GM12875 (cell line): ENCODE measurements around the gene FLRT1.

Experiments used
- H3K4me3 ChIP-seq: one replicate; pipeline ENCODE4 v1.5.1; 2011; ENCODE audit warnings: low read depth, low read length, control low read depth
- CTCF ChIP-seq: IDR thresholded peaks from 2 replicates; pipeline ENCODE4 v1.5.1; 2011; ENCODE audit warnings: low read depth, mild to moderate bottlenecking, control low read depth, inconsistent platforms, low read length, moderate library complexity, borderline replicate concordance; ENCODE audit not compliant: insufficient read depth

The FLRT1 gene

GRCh38 chr11:64048042-64048854 lies 12.5 kb downstream of the FLRT1 start:
- H3K4me3 ChIP-seq, result no peak overlapping the region
- no peak for TF ChIP-seq CTCF

DNA sequence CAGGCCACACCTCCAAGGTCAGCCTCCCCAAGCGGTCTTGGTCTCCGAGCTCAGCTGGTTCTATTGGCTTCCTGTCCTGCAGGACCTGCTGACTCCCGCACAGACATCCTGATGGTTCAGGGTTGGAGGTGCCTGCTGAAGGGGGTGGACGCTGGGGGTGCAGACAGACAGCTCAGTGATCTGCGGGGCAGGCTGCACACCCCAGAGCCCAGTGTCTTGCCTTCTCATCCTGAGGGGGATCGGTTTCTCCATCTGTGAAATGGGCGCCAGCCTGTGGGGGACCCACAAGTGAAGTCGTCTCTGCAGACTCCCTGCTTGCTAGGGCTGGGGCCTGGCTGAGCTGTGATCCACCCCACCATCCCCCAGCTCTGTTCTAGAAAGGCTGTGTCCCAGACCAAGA lies 13.8 kb downstream of the FLRT1 start:
- no peak for TF ChIP-seq CTCF

GRCh38 chr11:64051297-64051696 lies 15.6 kb downstream of the FLRT1 start:
- TF ChIP-seq CTCF, result no peak
- H3K4me3 ChIP-seq, result no peak overlapping the region

More for the DNA sequence above, 13.8 kb downstream of the FLRT1 start:
- H3K4me3 ChIP-seq, result no peak overlapping the region

- H3K4me3 ChIP-seq, result no peak overlapping the region
- no peak for TF ChIP-seq CTCF
Observed at GRCh38 chr11:64052436-64052835, 16.7 kb downstream of the FLRT1 start.

GRCh38 chr11:64052938-64053622 lies 17.3 kb downstream of the FLRT1 start:
- H3K4me3 ChIP-seq, result no peak overlapping the region
- TF ChIP-seq CTCF, result no peak

- TF ChIP-seq CTCF, result no peak
- H3K4me3 ChIP-seq, result no peak overlapping the region
Observed at GRCh38 chr11:64053699-64054098, 18.0 kb downstream of the FLRT1 start.

GRCh38 chr11:64055077-64055476 lies 19.3 kb downstream of the FLRT1 start:
- H3K4me3 ChIP-seq, result no peak overlapping the region
- TF ChIP-seq CTCF, result no peak
